ENCODE measurements around the gene RELT.

DNA sequence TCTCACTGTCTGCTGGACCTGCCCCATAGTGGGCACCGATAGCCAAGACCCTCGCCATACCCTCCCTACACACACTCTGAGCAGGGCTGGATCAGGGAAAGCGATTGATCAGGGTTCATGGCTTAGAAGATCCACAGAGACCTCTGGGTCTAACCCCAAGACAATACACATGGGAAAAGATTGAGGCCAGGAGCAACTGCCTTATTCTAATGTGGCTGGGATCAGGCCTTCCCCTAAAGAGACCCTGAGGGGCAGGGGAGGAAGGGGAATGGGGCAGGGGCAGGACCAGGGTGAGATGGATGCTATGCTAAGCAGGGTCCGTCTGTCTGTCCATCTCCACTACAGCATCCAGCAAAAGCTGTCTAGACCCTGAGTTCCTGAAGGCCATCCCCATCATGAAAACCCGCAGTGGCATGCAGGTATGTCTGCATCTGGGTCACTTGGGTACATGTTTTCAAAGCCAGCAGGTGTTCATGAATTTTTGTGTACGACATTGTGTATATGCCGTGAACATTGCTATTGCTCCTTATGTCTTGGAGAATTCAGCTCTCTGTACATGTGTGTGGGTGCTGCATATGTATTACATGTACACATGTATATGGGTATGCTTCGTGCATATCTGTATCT is 15.3 kb upstream of the RELT start:
- TF ChIP-seq POLR2A (IDR thresholded peaks at IDR 0.05) (no peak), EP300 (IDR thresholded peaks at IDR 0.05) (no peak)
- TF ChIP-seq, protein P1, sequence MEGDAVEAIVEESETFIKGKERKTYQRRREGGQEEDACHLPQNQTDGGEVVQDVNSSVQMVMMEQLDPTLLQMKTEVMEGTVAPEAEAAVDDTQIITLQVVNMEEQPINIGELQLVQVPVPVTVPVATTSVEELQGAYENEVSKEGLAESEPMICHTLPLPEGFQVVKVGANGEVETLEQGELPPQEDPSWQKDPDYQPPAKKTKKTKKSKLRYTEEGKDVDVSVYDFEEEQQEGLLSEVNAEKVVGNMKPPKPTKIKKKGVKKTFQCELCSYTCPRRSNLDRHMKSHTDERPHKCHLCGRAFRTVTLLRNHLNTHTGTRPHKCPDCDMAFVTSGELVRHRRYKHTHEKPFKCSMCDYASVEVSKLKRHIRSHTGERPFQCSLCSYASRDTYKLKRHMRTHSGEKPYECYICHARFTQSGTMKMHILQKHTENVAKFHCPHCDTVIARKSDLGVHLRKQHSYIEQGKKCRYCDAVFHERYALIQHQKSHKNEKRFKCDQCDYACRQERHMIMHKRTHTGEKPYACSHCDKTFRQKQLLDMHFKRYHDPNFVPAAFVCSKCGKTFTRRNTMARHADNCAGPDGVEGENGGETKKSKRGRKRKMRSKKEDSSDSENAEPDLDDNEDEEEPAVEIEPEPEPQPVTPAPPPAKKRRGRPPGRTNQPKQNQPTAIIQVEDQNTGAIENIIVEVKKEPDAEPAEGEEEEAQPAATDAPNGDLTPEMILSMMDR (IDR thresholded peaks at IDR 0.05), result no peak

Data from tibial nerve (tissue), 4 donors.